ENCODE results near the gene CBFA2T2.

DNA sequence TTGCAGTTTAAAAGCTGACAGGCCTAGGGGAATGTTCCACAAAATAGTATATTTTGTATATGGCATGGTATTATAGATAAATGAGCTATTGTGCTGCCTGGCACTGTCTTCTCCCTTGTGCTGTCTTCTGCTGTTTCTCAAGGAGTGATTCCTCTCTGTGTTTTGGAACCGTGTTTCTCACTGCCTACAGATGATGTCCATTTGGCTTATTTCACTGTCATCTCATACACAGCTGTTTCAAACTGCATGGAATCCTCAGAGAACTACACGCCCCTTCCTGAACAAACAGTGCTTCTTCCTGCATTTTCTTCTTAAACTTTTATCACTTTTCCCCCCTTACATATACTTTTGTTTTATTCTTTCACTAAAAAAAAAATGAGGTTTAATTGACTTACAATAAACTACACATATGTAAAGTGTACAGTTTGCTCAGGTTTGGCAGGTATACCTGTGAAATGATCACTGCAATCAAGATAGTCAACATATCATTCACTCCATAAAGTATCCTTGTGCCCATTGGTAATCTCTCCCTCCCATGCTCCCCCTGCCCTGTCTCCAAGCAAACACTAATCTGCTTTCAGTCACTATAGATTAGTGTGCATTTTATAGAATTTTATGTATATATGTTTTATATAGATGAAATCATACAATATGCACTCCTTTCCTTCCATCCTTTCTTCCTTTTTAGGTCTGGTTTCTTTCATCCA, 43.0 kb downstream of the CBFA2T2 start:
- TF ChIP-seq CTCF (conservative IDR thresholded peaks at IDR 0.05; ENCODE audit: low read depth, low read length) (no peak), RAD21 (IDR thresholded peaks at IDR 0.05; ENCODE audit: low read length) (no peak), FOS (IDR thresholded peaks at IDR 0.05; ENCODE audit: low read depth, low read length) (no peak), ELK1 (IDR thresholded peaks at IDR 0.05; ENCODE audit: borderline replicate concordance, low read depth, low read length) (no peak), POLR2A (IDR thresholded peaks at IDR 0.05; ENCODE audit: low read depth, low read length) (no peak)

Measured in IMR-90 (cell line).